A549 treated with RU486 at 1 μM for 4 hours (cell line): ENCODE measurements around the gene RPL18A. TPM values are rescaled to one million over a fixed set of nuclear protein-coding genes. Genes with fewer than 3 reads are reported as not detected.

Experiments used
- total RNA-seq: library from RNA; stranded (reverse); fragments of 200-300 nt; extraction: Qiagen RNA extraction; gene quantifications from 5 replicates; pipeline ENCODE4 v1.2.3, GENCODE V29; 2022; ENCODE audit warnings: low read depth

The RPL18A gene
- 1,820 to 2,407 TPM (median 2,274 TPM) in 5 replicates for total RNA-seq

GRCh38 chr19:17859533-17860330 is at the start of gene RPL18A:
RPL18A (plus strand) TSS chr19:17859910; CDS start chr19:17859957, 47 bp downstream.

DNA sequence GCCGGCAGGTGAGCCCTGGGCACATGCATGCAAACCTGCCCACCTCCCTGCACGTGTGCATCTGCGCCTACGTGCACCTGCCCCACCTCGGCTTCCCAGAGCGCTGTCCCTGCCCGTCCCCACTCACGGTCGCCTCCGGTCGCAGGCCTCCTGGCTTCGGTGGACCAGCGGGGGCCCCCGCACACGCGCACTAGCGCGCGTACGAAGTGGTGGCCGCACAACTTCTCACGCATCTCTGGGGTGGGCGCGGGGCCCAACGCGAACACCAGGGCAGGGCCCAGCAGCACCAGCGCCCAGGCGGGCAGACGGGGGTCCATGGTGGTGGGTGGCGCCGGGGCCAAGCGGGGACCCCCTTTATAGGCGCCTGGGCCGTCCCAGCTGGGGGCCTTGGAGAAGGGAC is 38.5 kb upstream of the RPL18A start, which contains the start of gene INSL3:
INSL3 (minus strand) TSS at position 330 of the 400 bp plus-strand sequence; CDS start at position 317, 13 bp downstream.

GRCh38 chr19:17847538-17848366 is 12.0 kb upstream of the RPL18A start, which contains the start of gene JAK3:
JAK3 (minus strand) TSS chr19:17847982; CDS start chr19:17844417, 3,565 bp downstream.

GRCh38 chr19:17871878-17872250 is 12.2 kb downstream of the RPL18A start, which contains the start of gene SLC5A5:
SLC5A5 (plus strand) TSS chr19:17871945; CDS start chr19:17872320, 375 bp downstream.

Other genes with a start within 250 kb of the RPL18A start
- gene UNC13A, start 171.6 kb upstream of the RPL18A start, total RNA-seq: 1.00 to 2.2 TPM (median 1.5 TPM) in 5 replicates
- gene MAP1S, start 140.4 kb upstream of the RPL18A start, total RNA-seq: 21.9 to 35.6 TPM (median 34.1 TPM) in 5 replicates
- gene FCHO1, start 108.4 kb upstream of the RPL18A start, total RNA-seq: 16.6 to 20.5 TPM (median 19.1 TPM) in 5 replicates
- 4.0 to 5.3 TPM (median 4.9 TPM) in 5 replicates for gene B3GNT3, start 64.8 kb upstream of the RPL18A start, total RNA-seq
- gene INSL3, start 38.4 kb upstream of the RPL18A start, total RNA-seq: 0.57 to 0.74 TPM (median 0.67 TPM) in 5 replicates
- 0.15 to 0.36 TPM (median 0.31 TPM) in 5 replicates for gene JAK3, start 11.9 kb upstream of the RPL18A start, total RNA-seq
- gene SLC5A5, start 12.0 kb downstream of the RPL18A start, total RNA-seq: 0.06 to 0.25 TPM (median 0.17 TPM) in 5 replicates
- gene CCDC124, start 73.1 kb downstream of the RPL18A start, total RNA-seq: 101 to 120 TPM (median 112 TPM) in 5 replicates
- 0.38 to 0.98 TPM (median 0.47 TPM) in 5 replicates for gene KCNN1, start 107.2 kb downstream of the RPL18A start, total RNA-seq
- gene ARRDC2, start 148.3 kb downstream of the RPL18A start, total RNA-seq: 18.4 to 28.5 TPM (median 27.6 TPM) in 5 replicates
- gene IL12RB1, start 227.0 kb downstream of the RPL18A start, total RNA-seq: not detected in 5 replicates
- 1.6 to 2.2 TPM (median 1.8 TPM) in 5 replicates for gene MAST3, start 237.9 kb downstream of the RPL18A start, total RNA-seq